GM12892 (cell line): ENCODE data around the gene NFATC1.

Experiments
- POLR2A ChIP-seq: IDR thresholded peaks from 2 replicates; pipeline ENCODE4 v1.6.1; 2011; ENCODE audit warnings: low read depth, low read length, control low read depth
- POLR2AphosphoS5 ChIP-seq: IDR thresholded peaks from 2 replicates; pipeline ENCODE4 v1.6.1; 2011; ENCODE audit warnings: low read depth, low read length, control low read depth
- TAF1 ChIP-seq: IDR thresholded peaks from 2 replicates; pipeline ENCODE4 v1.6.1; 2011; ENCODE audit warnings: low read depth, mild to moderate bottlenecking, control low read depth, low read length, borderline replicate concordance

DNA sequence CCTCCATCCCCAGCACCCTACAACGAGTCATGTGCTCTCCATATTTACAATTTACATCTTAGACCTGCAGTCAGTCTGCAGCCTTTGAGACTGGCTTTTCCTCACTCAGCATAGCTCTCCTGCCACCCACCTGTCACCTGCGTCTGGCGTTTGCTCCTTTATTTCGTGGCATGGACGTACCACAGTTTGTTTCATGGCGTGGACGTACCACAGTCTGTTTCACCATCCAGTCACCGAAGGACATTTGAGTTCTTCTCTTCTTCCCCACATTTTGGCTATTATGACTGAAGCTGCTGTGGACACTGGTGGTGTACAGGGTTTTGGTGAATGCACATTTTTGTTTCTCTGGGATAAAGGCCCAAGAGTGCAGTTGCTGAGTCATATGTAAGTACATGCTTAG lies 142.0 kb downstream of the NFATC1 start:
- TF ChIP-seq POLR2A (no peak), POLR2AphosphoS5 (no peak), TAF1 (no peak)
